Astrocyte of the cerebellum (primary cell): ENCODE data around the gene BAHD1.
"Not testable (repeated sequence)": the region's sequence is repeated elsewhere in the genome, so short reads cannot be mapped to it uniquely, and the experiment has no call there.

Source experiments
- DNase-seq: peaks from one replicate; pipeline ENCODE4 v3.0.0-alpha.2; 2011; ENCODE audit warnings: low read depth
- H3K4me3 ChIP-seq: 2 replicates; pipeline ENCODE4 v1.5.1; 2011; ENCODE audit warnings: mild to moderate bottlenecking, low read depth, low read length, moderate library complexity
- in situ Hi-C: cut with HindIII; loops from 2 replicates; pipeline ENCODE4 v1.10.0; 2017; ENCODE audit warnings: low sequenced_read_pairs
- TF ChIP-seq, protein P1 (sequence below): IDR thresholded peaks from 2 replicates; pipeline ENCODE4 v1.5.1; 2012; ENCODE audit warnings: low read length, low read depth, moderate library complexity, mild to moderate bottlenecking; ENCODE audit errors: missing control alignments

The BAHD1 gene

DNA sequence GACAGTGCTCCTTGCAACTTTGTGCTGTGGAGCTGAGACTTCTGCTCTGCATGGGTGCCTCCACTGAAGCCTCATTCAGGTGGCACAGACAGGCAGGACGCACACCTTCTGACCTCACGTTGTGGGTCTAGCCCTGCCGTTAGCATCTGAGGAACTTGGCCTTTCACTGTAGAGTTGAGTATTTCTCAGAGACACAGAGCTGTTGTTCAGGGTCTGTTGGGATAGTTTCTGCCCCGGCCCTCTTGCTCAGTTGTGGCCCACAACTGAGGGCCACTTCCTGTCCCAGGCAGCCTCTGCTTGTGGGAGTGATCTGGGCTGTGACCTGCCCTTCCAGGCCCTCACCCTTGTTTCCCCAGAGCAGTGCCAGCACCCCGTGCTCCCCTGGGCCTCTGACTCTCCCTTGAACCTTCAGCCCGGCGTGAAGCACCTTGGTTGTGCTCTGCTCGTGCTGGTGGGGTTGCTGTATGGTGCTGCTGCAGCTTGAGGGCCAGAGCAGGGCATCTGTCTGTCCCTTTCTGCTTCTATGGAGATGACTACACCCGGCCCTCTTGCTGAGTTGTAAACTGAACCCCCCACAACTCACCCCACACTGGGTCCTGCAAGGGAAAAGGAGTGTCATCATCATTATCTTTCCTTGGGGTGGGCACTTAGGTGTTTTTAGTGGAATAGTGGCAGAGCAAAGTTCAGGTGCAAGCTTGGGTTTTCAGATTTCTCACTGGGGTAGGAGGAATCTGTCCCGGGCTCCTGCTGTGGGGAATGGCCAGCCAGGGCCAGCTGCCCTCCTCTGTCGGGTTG is 11.7 kb downstream of the BAHD1 start:
- TF ChIP-seq, protein P1, sequence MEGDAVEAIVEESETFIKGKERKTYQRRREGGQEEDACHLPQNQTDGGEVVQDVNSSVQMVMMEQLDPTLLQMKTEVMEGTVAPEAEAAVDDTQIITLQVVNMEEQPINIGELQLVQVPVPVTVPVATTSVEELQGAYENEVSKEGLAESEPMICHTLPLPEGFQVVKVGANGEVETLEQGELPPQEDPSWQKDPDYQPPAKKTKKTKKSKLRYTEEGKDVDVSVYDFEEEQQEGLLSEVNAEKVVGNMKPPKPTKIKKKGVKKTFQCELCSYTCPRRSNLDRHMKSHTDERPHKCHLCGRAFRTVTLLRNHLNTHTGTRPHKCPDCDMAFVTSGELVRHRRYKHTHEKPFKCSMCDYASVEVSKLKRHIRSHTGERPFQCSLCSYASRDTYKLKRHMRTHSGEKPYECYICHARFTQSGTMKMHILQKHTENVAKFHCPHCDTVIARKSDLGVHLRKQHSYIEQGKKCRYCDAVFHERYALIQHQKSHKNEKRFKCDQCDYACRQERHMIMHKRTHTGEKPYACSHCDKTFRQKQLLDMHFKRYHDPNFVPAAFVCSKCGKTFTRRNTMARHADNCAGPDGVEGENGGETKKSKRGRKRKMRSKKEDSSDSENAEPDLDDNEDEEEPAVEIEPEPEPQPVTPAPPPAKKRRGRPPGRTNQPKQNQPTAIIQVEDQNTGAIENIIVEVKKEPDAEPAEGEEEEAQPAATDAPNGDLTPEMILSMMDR: no peak
- in situ Hi-C loops: no loop called here
- DNase-seq: no peak
- H3K4me3 ChIP-seq: no peak overlapping the region

DNA sequence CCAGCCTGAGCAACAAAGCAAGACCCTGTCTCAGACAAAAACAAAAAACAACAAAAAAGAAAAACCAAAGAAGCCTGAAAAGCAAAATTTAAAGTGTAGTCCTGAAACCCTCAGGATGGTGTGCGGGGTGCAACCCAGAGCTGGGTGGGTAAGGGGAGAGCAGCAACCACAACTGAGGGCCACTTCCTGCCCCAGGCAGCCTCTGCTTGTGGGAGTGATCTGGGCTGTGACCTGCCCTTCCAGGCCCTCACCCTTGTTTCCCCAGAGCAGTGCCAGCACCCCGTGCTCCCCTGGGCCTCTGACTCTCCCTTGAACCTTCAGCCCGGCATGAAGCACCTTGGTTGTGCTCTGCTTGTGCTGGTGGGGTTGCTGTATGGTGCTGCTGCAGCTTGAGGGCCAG is 13.2 kb downstream of the BAHD1 start:
- H3K4me3 ChIP-seq, in situ Hi-C loops: not testable (repeated sequence)

DNA sequence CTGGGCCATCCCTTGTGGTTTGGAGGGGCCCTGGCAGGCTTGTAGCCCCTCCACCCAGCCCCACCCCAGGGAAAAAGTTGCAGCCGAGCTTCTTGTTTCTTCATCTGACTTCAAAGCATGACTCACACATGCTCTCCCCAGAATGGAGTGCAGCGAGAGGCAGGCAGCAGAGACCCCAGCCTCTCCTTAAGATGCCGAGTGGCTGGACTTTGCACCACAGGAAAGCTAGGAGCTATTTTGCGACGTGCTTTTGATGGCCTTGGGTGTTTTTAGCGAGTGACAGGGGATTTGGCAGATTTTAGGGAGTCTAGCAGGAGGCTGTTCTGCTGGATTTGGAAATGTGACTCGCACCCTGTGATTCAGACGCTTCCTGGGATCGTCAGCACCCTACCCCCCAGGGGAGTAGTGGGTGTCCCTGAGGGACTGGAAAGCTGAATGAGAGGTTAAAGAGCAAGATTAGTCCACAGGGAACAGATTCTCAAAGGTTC is 14.2 kb downstream of the BAHD1 start:
- TF ChIP-seq, protein P1: no peak
- in situ Hi-C loops: no loop called here
- no peak for DNase-seq
- H3K4me3 ChIP-seq: no peak overlapping the region

More for the DNA sequence above, 13.2 kb downstream of the BAHD1 start:
- not testable (repeated sequence) for DNase-seq

DNA sequence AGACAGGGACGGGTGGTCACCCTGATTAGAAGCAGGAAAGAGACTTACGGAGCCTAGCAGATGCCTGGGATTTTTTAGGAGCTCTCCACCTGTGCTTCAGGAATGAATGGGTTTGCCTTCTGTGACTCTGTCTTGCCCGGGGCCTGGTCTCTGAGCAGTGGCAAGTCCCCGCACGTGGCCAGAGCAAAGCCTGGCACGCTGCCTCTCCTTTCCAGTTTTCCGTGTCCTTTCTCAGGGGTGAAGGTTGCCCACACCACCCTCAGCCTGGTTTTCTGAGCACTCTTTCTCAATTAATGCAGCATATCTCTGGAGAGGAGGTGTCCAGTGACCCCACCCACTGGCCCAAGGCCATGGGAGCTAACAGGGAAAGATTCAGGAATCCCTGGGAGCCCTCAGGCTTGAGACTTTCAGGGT is 15.6 kb downstream of the BAHD1 start:
- DNase-seq: no peak
- TF ChIP-seq, protein P1: no peak
- H3K4me3 ChIP-seq: no peak overlapping the region
- in situ Hi-C loops: no loop called here

DNA sequence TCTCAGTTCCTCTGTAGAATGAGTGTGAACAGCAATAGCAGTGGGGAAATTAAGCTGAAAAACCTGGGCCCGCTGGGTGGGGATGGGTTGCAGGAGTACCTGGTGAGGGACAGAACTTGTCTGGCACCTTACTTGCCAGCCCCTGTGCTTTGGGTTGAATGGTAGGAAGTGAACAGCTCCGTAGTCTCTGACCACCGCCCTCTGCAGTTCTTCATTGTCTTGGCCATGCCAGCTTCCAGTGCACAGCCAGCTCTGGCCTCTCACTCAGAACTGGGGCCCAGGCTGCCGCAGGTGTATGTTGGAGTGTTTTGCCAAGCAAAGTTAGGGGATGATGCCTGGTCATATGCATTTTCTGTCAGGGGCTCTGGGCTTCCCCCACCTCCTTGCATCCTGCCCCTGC is 16.0 kb downstream of the BAHD1 start:
- TF ChIP-seq, protein P1: no peak
- in situ Hi-C loops: no loop called here
- DNase-seq: no peak
- no peak overlapping the region for H3K4me3 ChIP-seq

DNA sequence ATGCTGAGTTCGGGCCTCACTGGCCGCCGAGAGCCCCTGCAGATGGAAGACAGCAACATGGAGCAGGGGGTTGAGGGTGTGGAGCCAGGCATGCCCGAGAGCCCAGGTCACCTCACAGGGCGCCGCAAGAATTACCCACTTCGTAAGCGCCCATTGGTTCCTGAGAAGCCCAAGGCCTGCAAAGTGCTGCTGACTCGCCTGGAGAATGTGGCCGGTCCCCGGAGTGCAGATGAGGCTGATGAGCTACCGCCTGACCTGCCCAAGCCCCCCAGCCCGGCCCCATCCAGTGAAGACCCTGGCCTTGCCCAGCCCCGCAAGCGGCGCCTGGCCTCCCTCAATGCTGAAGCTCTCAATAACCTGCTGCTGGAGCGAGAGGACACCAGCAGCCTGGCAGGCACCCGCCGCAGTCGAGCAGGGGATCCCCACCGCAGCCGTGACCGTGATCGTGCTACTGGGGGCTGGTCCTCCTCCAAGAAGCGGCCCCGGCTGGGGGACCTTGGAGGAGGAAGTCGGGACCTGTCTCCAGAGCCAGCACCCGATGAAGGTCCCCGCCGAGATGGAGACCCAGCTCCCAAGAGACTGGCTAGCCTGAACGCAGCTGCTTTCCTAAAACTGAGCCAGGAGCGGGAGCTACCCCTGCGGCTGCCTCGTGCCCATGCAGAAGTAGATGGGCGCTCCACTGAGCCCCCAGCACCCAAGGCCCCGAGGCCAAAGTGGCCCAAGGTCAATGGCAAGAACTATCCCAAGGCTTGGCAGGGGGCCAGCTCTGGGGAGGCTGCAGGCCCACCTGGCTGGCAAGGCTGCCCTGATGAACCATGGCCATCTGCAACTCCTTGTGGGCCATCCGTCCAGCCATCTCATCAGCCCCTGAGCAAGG is 18.0 kb downstream of the BAHD1 start:
- in situ Hi-C loops: no loop called here
- no peak for DNase-seq

More for the DNA sequence above, 18.0 kb downstream of the BAHD1 start:
- TF ChIP-seq, protein P1: no peak
- no peak overlapping the region for H3K4me3 ChIP-seq
